Measurements from ENCODE around the gene BARX2.

BARX2 gene

DNA sequence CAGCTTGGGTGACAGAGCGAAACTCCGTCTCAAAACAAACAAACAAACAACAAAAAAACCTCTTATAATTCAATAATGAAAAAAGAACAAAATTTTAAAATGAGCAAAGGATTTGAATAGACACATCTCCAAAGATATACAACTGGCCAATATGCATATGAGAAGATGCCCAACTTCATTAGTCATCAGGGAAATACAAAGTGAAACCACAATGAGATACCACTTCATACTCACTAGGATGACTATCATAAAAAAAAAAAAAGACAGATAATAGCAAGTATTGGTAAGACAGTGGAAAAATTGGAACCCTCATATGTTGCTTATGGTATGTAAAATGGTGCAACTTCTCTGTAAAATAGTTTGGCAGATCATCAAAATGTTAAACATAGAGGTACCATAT lies 28.7 kb upstream of the BARX2 start:
- TF ChIP-seq, protein P1, sequence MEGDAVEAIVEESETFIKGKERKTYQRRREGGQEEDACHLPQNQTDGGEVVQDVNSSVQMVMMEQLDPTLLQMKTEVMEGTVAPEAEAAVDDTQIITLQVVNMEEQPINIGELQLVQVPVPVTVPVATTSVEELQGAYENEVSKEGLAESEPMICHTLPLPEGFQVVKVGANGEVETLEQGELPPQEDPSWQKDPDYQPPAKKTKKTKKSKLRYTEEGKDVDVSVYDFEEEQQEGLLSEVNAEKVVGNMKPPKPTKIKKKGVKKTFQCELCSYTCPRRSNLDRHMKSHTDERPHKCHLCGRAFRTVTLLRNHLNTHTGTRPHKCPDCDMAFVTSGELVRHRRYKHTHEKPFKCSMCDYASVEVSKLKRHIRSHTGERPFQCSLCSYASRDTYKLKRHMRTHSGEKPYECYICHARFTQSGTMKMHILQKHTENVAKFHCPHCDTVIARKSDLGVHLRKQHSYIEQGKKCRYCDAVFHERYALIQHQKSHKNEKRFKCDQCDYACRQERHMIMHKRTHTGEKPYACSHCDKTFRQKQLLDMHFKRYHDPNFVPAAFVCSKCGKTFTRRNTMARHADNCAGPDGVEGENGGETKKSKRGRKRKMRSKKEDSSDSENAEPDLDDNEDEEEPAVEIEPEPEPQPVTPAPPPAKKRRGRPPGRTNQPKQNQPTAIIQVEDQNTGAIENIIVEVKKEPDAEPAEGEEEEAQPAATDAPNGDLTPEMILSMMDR (conservative IDR thresholded peaks at IDR 0.05; ENCODE audit: control insufficient read depth, insufficient read depth, low read depth, low read length) = no peak
- H3K4me3 ChIP-seq (ENCODE audit: control insufficient read depth, low read depth, low read length) = no peak overlapping the region
- peak; percentile 11 for DNase-seq (ENCODE audit: low read depth)

DNA sequence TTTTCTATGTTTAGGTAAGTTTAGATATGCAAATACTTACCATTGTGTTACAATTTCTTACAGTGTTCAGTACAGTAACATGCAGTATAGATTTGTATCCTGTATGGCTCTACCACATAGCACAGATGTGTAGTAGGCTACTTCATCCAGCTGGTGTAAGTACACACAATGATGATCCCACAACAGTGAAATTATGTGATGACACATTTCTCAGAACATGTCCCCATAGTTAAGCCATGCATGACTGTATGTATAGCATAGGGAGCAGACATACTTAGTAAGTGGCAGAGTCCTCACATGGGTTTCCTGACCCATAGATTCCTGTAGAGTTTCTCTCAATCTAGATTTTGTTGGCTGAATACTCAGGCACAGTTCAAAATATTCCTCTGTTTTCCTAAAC lies 26.8 kb upstream of the BARX2 start:
- DNase-seq (ENCODE audit: low read depth) = no peak
- H3K4me3 ChIP-seq (ENCODE audit: control insufficient read depth, low read depth, low read length) = no peak overlapping the region
- TF ChIP-seq, protein P1 (conservative IDR thresholded peaks at IDR 0.05; ENCODE audit: control insufficient read depth, insufficient read depth, low read depth, low read length) = no peak

DNA sequence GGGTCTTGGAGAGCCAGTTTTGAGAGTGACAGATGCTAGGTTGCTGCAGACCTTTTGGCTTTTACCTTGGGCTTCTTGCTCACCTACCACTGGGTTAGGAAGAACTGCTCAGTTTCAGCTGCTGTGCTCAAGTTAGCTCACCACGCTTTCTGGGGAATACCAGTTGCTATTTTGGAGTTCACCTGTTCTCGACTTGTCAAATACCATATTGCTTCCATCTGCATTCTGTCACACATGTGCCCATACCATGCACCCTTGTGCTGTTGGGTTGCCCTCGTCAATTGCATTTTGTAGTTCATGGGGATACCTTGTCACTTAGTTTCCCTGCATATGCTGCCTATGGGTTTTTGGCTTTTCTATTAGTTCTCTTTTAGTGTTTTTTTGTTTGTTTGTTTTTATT lies 23.0 kb upstream of the BARX2 start:
- H3K4me3 ChIP-seq (ENCODE audit: control insufficient read depth, low read depth, low read length) = no peak overlapping the region
- DNase-seq (ENCODE audit: low read depth) = no peak
- TF ChIP-seq, protein P1 (conservative IDR thresholded peaks at IDR 0.05; ENCODE audit: control insufficient read depth, insufficient read depth, low read depth, low read length) = no peak

DNA sequence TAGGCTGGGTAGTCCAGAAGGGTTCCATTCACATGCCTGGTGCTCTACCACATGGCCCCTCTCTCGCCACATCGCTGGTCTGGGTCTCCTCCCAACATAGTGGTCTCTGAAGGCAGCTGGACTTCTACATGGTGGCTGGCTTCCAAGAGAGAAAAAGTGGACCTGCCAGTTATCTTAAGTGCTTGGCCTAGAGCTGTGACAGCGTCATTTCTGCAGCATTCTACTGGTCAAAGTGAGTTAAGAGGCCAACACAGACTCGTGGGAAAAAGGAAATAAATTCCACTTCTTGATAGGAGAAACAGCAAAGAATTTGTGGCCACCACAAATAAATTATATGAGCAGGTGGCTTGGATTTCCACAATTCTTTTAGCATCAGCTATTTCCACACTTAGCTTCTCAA lies 21.0 kb upstream of the BARX2 start:
- TF ChIP-seq, protein P1 (conservative IDR thresholded peaks at IDR 0.05; ENCODE audit: control insufficient read depth, insufficient read depth, low read depth, low read length) = no peak
- no peak for DNase-seq (ENCODE audit: low read depth)
- H3K4me3 ChIP-seq (ENCODE audit: control insufficient read depth, low read depth, low read length) = no peak overlapping the region

DNA sequence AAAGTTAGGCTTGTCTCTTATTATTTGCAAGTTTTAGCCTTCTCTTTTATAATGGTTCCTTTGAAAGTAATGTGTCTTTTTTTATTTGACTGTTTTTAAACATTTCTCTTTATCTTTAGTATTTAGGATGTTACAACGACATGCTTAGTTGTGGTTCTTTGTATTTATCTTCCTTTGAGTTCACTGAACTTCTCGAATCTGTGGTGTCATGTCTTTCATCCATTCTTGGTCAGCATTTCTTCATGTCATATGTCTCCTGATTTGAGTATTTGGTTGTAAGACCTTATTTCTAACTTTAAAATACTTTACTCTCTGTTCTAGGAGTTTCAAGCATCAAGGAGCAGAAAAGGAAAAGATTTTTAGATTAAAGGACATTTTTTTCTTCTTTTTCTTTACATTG lies 15.9 kb upstream of the BARX2 start:
- TF ChIP-seq, protein P1 (conservative IDR thresholded peaks at IDR 0.05; ENCODE audit: control insufficient read depth, insufficient read depth, low read depth, low read length) = no peak
- no peak overlapping the region for H3K4me3 ChIP-seq (ENCODE audit: control insufficient read depth, low read depth, low read length)
- DNase-seq (ENCODE audit: low read depth) = no peak

DNA sequence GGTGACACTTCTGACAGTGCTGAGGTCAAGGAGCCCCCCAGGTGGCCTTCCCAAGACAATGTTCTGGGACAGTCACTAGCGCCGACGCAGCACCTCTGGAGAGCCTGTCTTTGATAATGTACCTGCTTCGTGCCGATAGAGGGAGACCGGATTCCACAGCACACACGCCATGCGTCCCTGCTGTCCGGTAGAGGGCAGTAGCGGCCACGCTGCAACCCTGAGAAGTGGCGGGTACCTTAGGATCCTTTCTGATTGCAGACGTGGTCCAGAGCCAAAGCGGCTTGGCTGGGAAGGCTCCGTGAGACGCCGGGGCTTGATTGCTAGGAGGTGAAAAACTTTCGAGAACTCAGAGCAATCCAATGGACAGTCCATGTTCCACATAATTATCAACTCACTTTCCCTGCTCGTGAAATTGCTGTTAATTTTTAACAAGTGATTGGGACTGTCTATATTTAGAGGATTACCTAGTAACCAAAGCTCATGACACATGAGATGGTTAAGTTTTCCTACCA lies 11.4 kb upstream of the BARX2 start:
- no peak overlapping the region for H3K4me3 ChIP-seq (ENCODE audit: control insufficient read depth, low read depth, low read length)
- TF ChIP-seq, protein P1 (conservative IDR thresholded peaks at IDR 0.05; ENCODE audit: control insufficient read depth, insufficient read depth, low read depth, low read length) = peak; percentile 100
- DNase-seq (ENCODE audit: low read depth) = peak; percentile 81

DNA sequence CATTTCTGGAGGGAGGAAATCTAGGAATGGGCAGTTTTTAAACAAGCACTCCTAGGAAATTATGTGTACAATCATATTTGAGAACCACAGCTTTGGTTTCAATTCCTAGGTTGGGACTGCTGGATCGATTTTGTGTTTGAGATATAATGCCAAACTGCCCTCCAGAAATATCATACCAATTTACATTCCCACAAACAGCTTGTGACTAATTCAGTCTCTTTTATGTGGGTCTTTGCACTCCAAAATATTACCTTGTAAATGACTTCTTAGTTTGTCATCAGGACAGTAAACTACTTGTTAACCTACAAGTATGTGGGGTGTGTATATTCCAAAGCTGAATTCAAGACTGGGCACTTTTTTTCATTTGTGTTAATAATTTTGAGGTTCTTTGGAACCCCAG lies 9.8 kb upstream of the BARX2 start:
- DNase-seq (ENCODE audit: low read depth) = no peak
- TF ChIP-seq, protein P1 (conservative IDR thresholded peaks at IDR 0.05; ENCODE audit: control insufficient read depth, insufficient read depth, low read depth, low read length) = no peak

More for the DNA sequence above, 9.8 kb upstream of the BARX2 start:
- H3K4me3 ChIP-seq (ENCODE audit: control insufficient read depth, low read depth, low read length) = no peak overlapping the region
